Esophagus squamous epithelium (tissue), 5 donors: ENCODE data around the gene ICAM4. TPM values are rescaled to one million over a fixed set of nuclear protein-coding genes. Genes with fewer than 3 reads are reported as not detected.

Experiments used
- DNase-seq: peaks from one replicate; lab custom pipeline; 2025; lab: John Stamatoyannopoulos, UW
- H3K27ac ChIP-seq, 4 donors: fragments of 200-600 bp; sonication (generic); one replicate each; pipeline ENCODE4 v1.5.1; 2016 to 2019; ENCODE audit warnings: mild to moderate bottlenecking in 1 of 4
- H3K27me3 ChIP-seq, 4 donors: fragments of 200-600 bp; sonication (generic); 1 replicate in 3 of 4; 2 replicates in 1 of 4; pipeline versions ENCODE4 v1.5.1 to v1.6.0; 2017 to 2021; ENCODE audit warnings: antibody characterized with exemption in 1 of 4
- H3K36me3 ChIP-seq, 3 donors: fragments of 200-600 bp; sonication (generic); one replicate each; pipeline ENCODE4 v1.5.1; 2016 to 2019
- H3K4me1 ChIP-seq, 3 donors: fragments of 200-600 bp; sonication (generic); one replicate each; pipeline ENCODE4 v1.5.1; 2017 to 2019
- H3K4me3 ChIP-seq, 4 donors: fragments of 200-600 bp; sonication (generic); 1 replicate in 3 of 4; 2 replicates in 1 of 4; pipeline ENCODE4 v1.5.1; 2016 to 2019; ENCODE audit warnings: mild to moderate bottlenecking in 2 of 4, moderate library complexity in 1 of 4
- H3K9me3 ChIP-seq, 3 donors: fragments of 200-600 bp; sonication (generic); one replicate each; pipeline ENCODE4 v1.5.1; 2016 to 2019
- CTCF ChIP-seq, 6 experiments: fragments of 450-650 bp in 4 of 6; fragments of 200-600 bp in 2 of 6; sonication (generic) in 2 of 6; IDR thresholded peaks; one replicate each; pipeline ENCODE4 v1.5.1; 2016 to 2019; ENCODE audit warnings: antibody characterized with exemption in 6 of 6, mild to moderate bottlenecking in 4 of 6, moderate library complexity in 4 of 6
- POLR2A ChIP-seq, 4 donors: fragments of 450-650 bp; IDR thresholded peaks; one replicate each; pipeline ENCODE4 v1.6.1; 2017; ENCODE audit warnings: antibody characterized with exemption in 4 of 4, mild to moderate bottlenecking in 4 of 4, moderate library complexity in 3 of 4
- WGBS, 2 donors: methylation state at CpG; one replicate each; pipeline ENCODE4 v1.1.5; 2018; 5-methylcytosine and 5-hydroxymethylcytosine counted together
- intact Hi-C: fragments of 100-400 bp; cut with DNase I; formaldehyde crosslinking; loops from one replicate; pipeline ENCODE4 v1.15.0; 2022
- total RNA-seq, 4 donors: library from RNA; depleted of rRNA; stranded (reverse); fragments of >200 nt; gene quantifications; one replicate each; pipeline ENCODE4 v1.1.0, GENCODE V29; 2016
- donor health status: DM: yes; HTN: yes; CAD: no.

The ICAM4 gene
- total RNA-seq, 4 donors from 2014 or later: 0.29 to 0.76 TPM; not detected in 2

GRCh38 chr19:10259162-10259905 lies 27.4 kb upstream of the ICAM4 start:
- no peaks in the 10 kb centered on the region for H3K27me3 ChIP-seq
- no peaks in the 10 kb centered on the region for H3K9me3 ChIP-seq
- no peak for DNase-seq
- 12 to 30% methylated on average over 3 to 9 of the region's 32 CpGs for WGBS, 2 donors
- TF ChIP-seq POLR2A (IDR thresholded peaks at IDR 0.05) (no peak), CTCF (IDR thresholded peaks at IDR 0.05) (peak; percentile 41 to 73 (median 60))
- peak overlapping the region in 3 of 4 donors; percentile 9 to 49 (median 26) for H3K27ac ChIP-seq
- no peak overlapping the region for H3K4me3 ChIP-seq
- H3K4me1 ChIP-seq: peaks cover 3 to 21% (median 13%) of the 10 kb centered on the region in 3 donors
- peaks cover 12 to 52% (median 36%) of the 10 kb centered on the region in 3 donors for H3K36me3 ChIP-seq
- intact Hi-C loops: loop anchor here (10.0 kb wide), 1 partner anchor 145 kb away; the partner anchor contains the start of genes EIF3G and P2RY11

GRCh38 chr19:10260141-10260584 lies 26.6 kb upstream of the ICAM4 start:
- Histone ChIP-seq H3K4me1 (peaks cover 3 to 19% (median 13%) of the 10 kb centered on the region in 3 donors), H3K4me3 (no peak overlapping the region), H3K36me3 (peaks cover 12 to 43% (median 28%) of the 10 kb centered on the region in 3 donors), H3K27ac (no peak overlapping the region), H3K9me3 (no peaks in the 10 kb centered on the region), H3K27me3 (no peaks in the 10 kb centered on the region)
- intact Hi-C loops: no loop called here
- DNase-seq: no peak
- TF ChIP-seq POLR2A (IDR thresholded peaks at IDR 0.05): no peak
- TF ChIP-seq CTCF (IDR thresholded peaks at IDR 0.05): no peak
- 24 to 51% methylated on average over 7 of the region's 8 CpGs for WGBS, 2 donors

- intact Hi-C loops: no loop called here
- WGBS, 2 donors: 72 to 80% methylated on average over 5 to 7 of the region's 7 CpGs
- H3K36me3 ChIP-seq: peaks cover 9 to 17% (median 10%) of the 10 kb centered on the region in 3 donors
- no peak overlapping the region for H3K4me3 ChIP-seq
- TF ChIP-seq POLR2A (IDR thresholded peaks at IDR 0.05) (no peak), CTCF (IDR thresholded peaks at IDR 0.05) (no peak)
- H3K27ac ChIP-seq: no peak overlapping the region
- H3K4me1 ChIP-seq: peaks cover 3 to 20% (median 13%) of the 10 kb centered on the region in 3 donors
- DNase-seq: no peak
- no peaks in the 10 kb centered on the region for H3K27me3 ChIP-seq
- no peaks in the 10 kb centered on the region for H3K9me3 ChIP-seq
Measured at GRCh38 chr19:10262771-10263170, 24.0 kb upstream of the ICAM4 start.

- H3K4me3 ChIP-seq: no peak overlapping the region
- H3K9me3 ChIP-seq: no peaks in the 10 kb centered on the region
- no peak for TF ChIP-seq POLR2A (IDR thresholded peaks at IDR 0.05)
- no peak for TF ChIP-seq CTCF (IDR thresholded peaks at IDR 0.05)
- H3K4me1 ChIP-seq: peaks cover 15 to 40% (median 21%) of the 10 kb centered on the region in 3 donors
- intact Hi-C loops: no loop called here
- DNase-seq: no peak
- 86 to 87% methylated on average over 7 of the region's 7 CpGs for WGBS, 2 donors
- H3K27me3 ChIP-seq: peaks cover 0 to 18% (median 0%) of the 10 kb centered on the region in 4 donors
- H3K36me3 ChIP-seq: no peaks in the 10 kb centered on the region
- H3K27ac ChIP-seq: no peak overlapping the region
Measured at GRCh38 chr19:10266706-10267105, 20.0 kb upstream of the ICAM4 start.

GRCh38 chr19:10268071-10268470 lies 18.7 kb upstream of the ICAM4 start:
- 41 to 63% methylated on average over 3 to 5 of the region's 6 CpGs for WGBS, 2 donors

More at GRCh38 chr19:10268071-10268470, 18.7 kb upstream of the ICAM4 start:
- Histone ChIP-seq H3K4me3 (no peak overlapping the region), H3K4me1 (peaks cover 21 to 53% (median 21%) of the 10 kb centered on the region in 3 donors), H3K27ac (peak overlapping the region in 3 of 4 donors; percentile 49 to 89 (median 80)), H3K9me3 (no peaks in the 10 kb centered on the region), H3K36me3 (no peaks in the 10 kb centered on the region), H3K27me3 (peaks cover 0 to 18% (median 0%) of the 10 kb centered on the region in 4 donors)
- TF ChIP-seq POLR2A (IDR thresholded peaks at IDR 0.05): no peak
- TF ChIP-seq CTCF (IDR thresholded peaks at IDR 0.05): no peak
- DNase-seq: no peak
- intact Hi-C loops: loop anchor here (2.0 kb wide), 1 partner anchor 121 kb away; no protein-coding TSS in a partner anchor
